HG02938 (cell line): ENCODE results near the gene ABCD1.

Experiments
- ATAC-seq: cut with Tn5 transposase; IDR thresholded peaks from one replicate; pipeline ENCODE4 v1.9.1; 2021; ENCODE audit warnings: mild to moderate bottlenecking, moderate library complexity; ENCODE audit not compliant: unreplicated experiment

The ABCD1 gene

GRCh38 chrX:153783378-153784013 is 58.8 kb downstream of the ABCD1 start:
- ATAC-seq, result no peak

- no peak for ATAC-seq
These were observed 59.8 kb downstream of the ABCD1 start for GRCh38 chrX:153784325-153784967.

DNA sequence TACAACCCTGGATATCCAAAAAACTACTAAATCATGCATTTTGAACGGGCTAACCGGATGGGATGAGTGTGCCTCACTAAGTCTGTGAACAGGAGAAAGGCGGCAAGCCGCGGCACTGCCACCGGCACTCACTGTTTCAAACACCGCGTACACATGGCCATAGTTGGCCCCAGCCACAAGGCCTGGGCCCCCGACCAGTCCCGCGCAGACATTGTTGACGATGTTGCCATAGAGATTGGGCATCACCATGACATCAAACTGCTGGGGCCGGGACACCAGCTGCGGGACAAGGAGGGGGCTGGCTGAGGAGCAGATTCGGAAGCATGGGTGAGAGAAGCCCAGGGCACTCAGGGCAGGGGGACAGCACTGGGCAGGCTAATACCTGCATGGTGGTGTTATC is 62.0 kb downstream of the ABCD1 start:
- ATAC-seq, result no peak

DNA sequence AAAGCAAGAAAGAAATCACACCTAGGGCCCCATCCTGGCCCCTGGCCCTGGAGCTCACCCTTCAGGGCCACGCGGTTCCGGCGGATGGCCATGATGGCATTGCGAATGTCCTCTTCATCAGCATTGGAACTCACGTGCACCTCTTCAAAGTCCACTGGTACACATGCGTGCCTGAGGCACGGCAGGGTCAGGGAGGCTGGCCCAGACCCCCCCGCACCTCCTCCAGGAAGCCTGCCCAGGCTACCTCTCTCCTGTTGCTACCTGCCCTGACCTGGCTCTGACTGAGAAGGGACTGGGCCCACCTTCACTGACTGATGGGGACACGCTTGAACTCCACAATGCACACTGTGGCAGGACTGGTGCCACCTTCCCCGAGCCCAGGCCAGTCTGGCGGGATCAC is 65.0 kb downstream of the ABCD1 start:
- no peak for ATAC-seq

DNA sequence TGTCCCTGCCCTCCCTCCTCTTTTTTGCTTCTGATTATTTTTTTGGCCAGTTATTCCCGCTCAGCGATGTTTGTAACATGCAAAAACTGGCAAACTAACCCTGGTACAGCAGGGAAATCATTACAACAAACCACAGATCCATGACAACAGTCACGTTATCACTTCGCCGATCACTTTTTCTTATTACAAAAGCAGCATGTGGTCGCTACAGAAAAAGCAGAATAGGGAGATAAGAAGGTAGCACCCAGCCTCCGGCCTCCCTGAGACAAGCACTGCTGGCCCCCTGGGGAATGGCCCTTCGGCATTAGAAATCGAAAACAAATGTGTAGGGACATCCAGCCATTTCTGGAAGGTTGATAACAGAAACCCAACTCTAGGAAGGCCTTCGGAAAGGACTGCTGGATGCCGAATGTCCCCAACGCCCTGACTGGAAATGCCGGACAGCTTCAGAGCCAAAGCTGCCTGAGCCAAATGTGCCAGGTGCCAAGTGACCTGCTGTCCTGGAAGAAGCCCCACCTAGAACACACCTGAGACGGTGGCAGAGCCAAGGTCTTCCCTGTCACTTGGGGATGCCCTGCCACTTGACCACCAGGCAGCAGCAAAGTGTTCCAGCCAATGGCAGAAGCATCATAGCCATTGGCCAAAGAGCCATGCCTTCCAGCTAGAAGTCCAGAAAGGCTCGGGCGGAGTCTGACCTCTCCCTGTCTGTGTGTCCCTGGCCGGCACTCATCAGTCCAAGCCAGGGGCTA is 66.6 kb downstream of the ABCD1 start:
- ATAC-seq, result no peak

DNA sequence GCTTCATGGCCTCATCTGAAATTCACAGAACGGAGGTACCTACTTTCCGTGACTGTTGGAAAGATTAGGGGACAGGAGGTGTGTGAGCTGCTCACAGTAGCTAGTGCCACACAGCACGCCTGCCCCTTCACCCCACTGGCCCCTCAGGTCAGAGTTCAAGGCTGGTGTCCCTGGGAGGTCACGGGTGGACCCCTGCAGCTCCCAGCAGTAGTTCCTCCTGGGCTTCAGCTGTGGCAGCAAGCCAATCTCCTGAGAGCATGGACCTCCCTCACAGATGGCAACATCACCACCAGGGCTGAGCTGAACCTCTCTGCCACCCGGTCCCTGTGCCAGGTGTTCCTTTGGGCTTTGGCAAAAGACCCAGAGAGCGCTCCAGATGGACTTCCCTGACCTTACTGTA is 67.7 kb downstream of the ABCD1 start:
- no peak for ATAC-seq

- no peak for ATAC-seq
These were observed 68.6 kb downstream of the ABCD1 start for GRCh38 chrX:153793291-153793690.
